Measurements from ENCODE around the gene SPATA21. TPM values are rescaled to one million over a fixed set of nuclear protein-coding genes. Genes with fewer than 3 reads are reported as not detected.

Gene SPATA21
- total and polyA plus RNA-seq, 10 of the 15 experiments (the other 5 are each of a cell fraction or from before 2014, with no cell fraction given) = 0.05 to 1.1 (median 0.24) TPM; not detected in 1

- no peak overlapping the region for H3K9ac ChIP-seq (ENCODE audit: control insufficient read depth, insufficient read depth, low read length)
- ChIA-PET SMC1A (ENCODE audit: uncharacterized antibody, unreplicated experiment) (interaction anchor here (1.0 to 1.3 kb wide), 2 partner anchors 24 to 39 kb away, joined by 3 read pairs; no protein-coding TSS in a partner anchor), RAD21 (ENCODE audit: unreplicated experiment) (no interaction called here), CTCF (no interaction called here), POLR2A (interaction anchor here (0.6 kb wide), 1 partner anchor 174 kb away, joined by 3 read pairs; no protein-coding TSS in a partner anchor)
- H3K27me3 ChIP-seq (replicated peaks in 1 of 2; ENCODE audit: control insufficient read depth in 2 of 2, insufficient read depth in 2 of 2, low read length in 1 of 2) = no peaks in the 10 kb centered on the region
- ATAC-seq (no peak), FAIRE-seq (no peak), DNase-seq (ENCODE audit: low read depth, low spot score) (no peak)
- no TSS peak for BruUV-seq (replicated peaks)
- H2AFZ ChIP-seq (ENCODE audit: control insufficient read depth, low read depth, low read length) = no peak overlapping the region
- H3K4me1 ChIP-seq (ENCODE audit: control insufficient read depth, insufficient read depth, low read length) = peaks cover 4% of the 10 kb centered on the region; the same call in 1 of the 2 replicates
- in situ Hi-C loops (cut with MboI) = no loop called here
- H3K79me2 ChIP-seq (ENCODE audit: control insufficient read depth, insufficient read depth, low read length) = peaks cover 39% of the 10 kb centered on the region
- 88% methylated on average over 10 of the region's 10 CpGs for WGBS (ENCODE audit: insufficient coverage, insufficient replicate concordance, low lambda C conversion rate, missing lambda C conversion rate)
- no peak overlapping the region for H3K27ac ChIP-seq (ENCODE audit: control insufficient read depth, insufficient read depth)
- H4K20me1 ChIP-seq (ENCODE audit: control insufficient read depth, insufficient read depth) = peaks cover 14% of the 10 kb centered on the region
- peaks cover 38 to 39% of the 10 kb centered on the region in 2 experiments for H3K36me3 ChIP-seq (ENCODE audit: control insufficient read depth in 2 of 2, insufficient read depth in 2 of 2, low read length in 1 of 2)
- no peak overlapping the region for H3K4me2 ChIP-seq (ENCODE audit: control insufficient read depth, insufficient read depth)
- H3K9me3 ChIP-seq (replicated peaks; ENCODE audit: control insufficient read depth, insufficient read depth, low read length) = no peaks in the 10 kb centered on the region
- H3K4me3 ChIP-seq = no peak overlapping the region
- intact Hi-C loops (cut with micrococcal nuclease; ENCODE audit: unreplicated experiment) = no loop called here
- TF ChIP-seq, protein P1, sequence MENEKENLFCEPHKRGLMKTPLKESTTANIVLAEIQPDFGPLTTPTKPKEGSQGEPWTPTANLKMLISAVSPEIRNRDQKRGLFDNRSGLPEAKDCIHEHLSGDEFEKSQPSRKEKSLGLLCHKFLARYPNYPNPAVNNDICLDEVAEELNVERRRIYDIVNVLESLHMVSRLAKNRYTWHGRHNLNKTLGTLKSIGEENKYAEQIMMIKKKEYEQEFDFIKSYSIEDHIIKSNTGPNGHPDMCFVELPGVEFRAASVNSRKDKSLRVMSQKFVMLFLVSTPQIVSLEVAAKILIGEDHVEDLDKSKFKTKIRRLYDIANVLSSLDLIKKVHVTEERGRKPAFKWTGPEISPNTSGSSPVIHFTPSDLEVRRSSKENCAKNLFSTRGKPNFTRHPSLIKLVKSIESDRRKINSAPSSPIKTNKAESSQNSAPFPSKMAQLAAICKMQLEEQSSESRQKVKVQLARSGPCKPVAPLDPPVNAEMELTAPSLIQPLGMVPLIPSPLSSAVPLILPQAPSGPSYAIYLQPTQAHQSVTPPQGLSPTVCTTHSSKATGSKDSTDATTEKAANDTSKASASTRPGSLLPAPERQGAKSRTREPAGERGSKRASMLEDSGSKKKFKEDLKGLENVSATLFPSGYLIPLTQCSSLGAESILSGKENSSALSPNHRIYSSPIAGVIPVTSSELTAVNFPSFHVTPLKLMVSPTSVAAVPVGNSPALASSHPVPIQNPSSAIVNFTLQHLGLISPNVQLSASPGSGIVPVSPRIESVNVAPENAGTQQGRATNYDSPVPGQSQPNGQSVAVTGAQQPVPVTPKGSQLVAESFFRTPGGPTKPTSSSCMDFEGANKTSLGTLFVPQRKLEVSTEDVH (IDR thresholded peaks at IDR 0.05; ENCODE audit: low read depth, partially characterized antibody) = no peak
- TF ChIP-seq IKZF2 (IDR thresholded peaks at IDR 0.05) (no peak), BRCA1 (IDR thresholded peaks at IDR 0.05; ENCODE audit: low read depth, low read length) (no peak), ZNF592 (IDR thresholded peaks at IDR 0.05) (no peak), CHD2 (IDR thresholded peaks at IDR 0.05; ENCODE audit: borderline replicate concordance, low read depth, low read length) (no peak), IRF4 (IDR thresholded peaks at IDR 0.05; ENCODE audit: low read depth, low read length) (no peak), USF2 (IDR thresholded peaks at IDR 0.05; ENCODE audit: borderline replicate concordance, low read depth, low read length) (no peak), POLR2AphosphoS5 (IDR thresholded peaks at IDR 0.05; ENCODE audit: low read length) (no peak), SREBF1 (IDR thresholded peaks at IDR 0.05; ENCODE audit: low read length) (no peak), CHD4 (IDR thresholded peaks at IDR 0.05) (no peak), NR2C1 (IDR thresholded peaks at IDR 0.05) (no peak), ATF7 (IDR thresholded peaks at IDR 0.05; ENCODE audit: low read depth) (no peak), TCF7 (IDR thresholded peaks at IDR 0.05; ENCODE audit: borderline replicate concordance) (no peak)
- TF ChIP-seq, protein P2, sequence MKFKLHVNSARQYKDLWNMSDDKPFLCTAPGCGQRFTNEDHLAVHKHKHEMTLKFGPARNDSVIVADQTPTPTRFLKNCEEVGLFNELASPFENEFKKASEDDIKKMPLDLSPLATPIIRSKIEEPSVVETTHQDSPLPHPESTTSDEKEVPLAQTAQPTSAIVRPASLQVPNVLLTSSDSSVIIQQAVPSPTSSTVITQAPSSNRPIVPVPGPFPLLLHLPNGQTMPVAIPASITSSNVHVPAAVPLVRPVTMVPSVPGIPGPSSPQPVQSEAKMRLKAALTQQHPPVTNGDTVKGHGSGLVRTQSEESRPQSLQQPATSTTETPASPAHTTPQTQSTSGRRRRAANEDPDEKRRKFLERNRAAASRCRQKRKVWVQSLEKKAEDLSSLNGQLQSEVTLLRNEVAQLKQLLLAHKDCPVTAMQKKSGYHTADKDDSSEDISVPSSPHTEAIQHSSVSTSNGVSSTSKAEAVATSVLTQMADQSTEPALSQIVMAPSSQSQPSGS (IDR thresholded peaks at IDR 0.05; ENCODE audit: low read length) = no peak
These were observed 43.4 kb downstream of the SPATA21 start for GRCh38 chr1:16393570-16394521.

Data from GM12878 (cell line).